Chondrocyte (in vitro differentiated cells): ENCODE results near the gene SLC66A3. TPM values are rescaled to one million over a fixed set of nuclear protein-coding genes. Genes with fewer than 3 reads are reported as not detected.

Source experiments
- DNase-seq: peaks from one replicate; pipeline ENCODE4 v3.0.0; 2021; ENCODE audit warnings: mixed read lengths, low spot score
- H3K27ac Mint-ChIP-seq: one replicate; pipeline ENCODE4 v1.8.0; 2021; ENCODE audit warnings: mild to moderate bottlenecking, moderate library complexity, mixed read lengths; ENCODE audit not compliant: unreplicated experiment
- H3K27me3 Mint-ChIP-seq: 2 replicates; pipeline ENCODE4 v1.8.0; 2021; ENCODE audit warnings: low read depth, mixed read lengths
- H3K36me3 Mint-ChIP-seq: 2 replicates; pipeline ENCODE4 v1.8.0; 2021; ENCODE audit warnings: low read depth, mixed read lengths
- H3K4me1 Mint-ChIP-seq: 2 replicates; pipeline ENCODE4 v1.8.0; 2021; ENCODE audit warnings: low read depth, mild to moderate bottlenecking, mixed read lengths
- H3K4me3 Mint-ChIP-seq: one replicate; pipeline ENCODE4 v1.8.0; 2021; ENCODE audit warnings: mild to moderate bottlenecking, moderate library complexity, mixed read lengths; ENCODE audit not compliant: unreplicated experiment
- H3K9me3 Mint-ChIP-seq: 2 replicates; pipeline ENCODE4 v1.8.0; 2021; ENCODE audit warnings: low read depth, mixed read lengths
- CTCF ChIP-seq: fragments of 200-600 bp; sonication (generic); IDR thresholded peaks from 2 replicates; pipeline ENCODE4 v1.5.0; 2021; ENCODE audit warnings: antibody characterized with exemption, mild to moderate bottlenecking, moderate library complexity
- total RNA-seq: library from RNA; stranded (reverse); gene quantifications from 3 replicates; pipeline ENCODE4 v1.2.1, GENCODE V29; 2021

The SLC66A3 gene
- total RNA-seq, 1 donor from 2014 or later, result 29.3 TPM

- no peak overlapping the region for H3K27ac Mint-ChIP-seq
- peaks cover 42% of the 10 kb centered on the region for H3K36me3 Mint-ChIP-seq
- no peak for TF ChIP-seq CTCF
- H3K4me1 Mint-ChIP-seq, result no peaks in the 10 kb centered on the region
- H3K4me3 Mint-ChIP-seq, result no peak overlapping the region
- H3K27me3 Mint-ChIP-seq, result no peaks in the 10 kb centered on the region
- H3K9me3 Mint-ChIP-seq, result no peaks in the 10 kb centered on the region
- no peak for DNase-seq
Observed at GRCh38 chr2:11213975-11214374, 58.7 kb downstream of the SLC66A3 start.

DNA sequence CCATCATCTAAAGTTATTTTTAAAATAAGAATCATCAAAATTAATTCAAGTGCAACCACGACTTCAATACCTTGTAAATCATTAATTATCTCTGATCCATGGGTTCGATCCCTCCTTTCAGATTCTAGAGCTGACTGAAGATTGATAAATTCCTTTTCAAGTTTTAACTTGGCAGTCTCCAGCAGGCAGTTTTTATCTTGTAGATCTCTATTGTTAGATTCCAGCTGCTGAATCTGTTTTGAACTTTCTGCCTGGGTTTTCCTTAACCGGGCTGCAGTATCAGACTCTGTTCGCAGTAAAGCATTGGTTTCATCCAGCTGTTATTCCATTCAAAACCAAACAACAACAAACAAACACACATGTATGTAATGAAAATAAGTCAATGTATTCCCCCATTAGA lies 59.5 kb downstream of the SLC66A3 start:
- no peak for DNase-seq
- Mint-ChIP-seq H3K4me3 (no peak overlapping the region), H3K4me1 (no peaks in the 10 kb centered on the region), H3K36me3 (peaks cover 46% of the 10 kb centered on the region), H3K27me3 (no peaks in the 10 kb centered on the region), H3K27ac (no peak overlapping the region), H3K9me3 (no peaks in the 10 kb centered on the region)
- no peak for TF ChIP-seq CTCF

- Mint-ChIP-seq H3K36me3 (peaks cover 45% of the 10 kb centered on the region), H3K27ac (no peak overlapping the region), H3K27me3 (no peaks in the 10 kb centered on the region), H3K9me3 (no peaks in the 10 kb centered on the region), H3K4me1 (no peaks in the 10 kb centered on the region), H3K4me3 (no peak overlapping the region)
- no peak for DNase-seq
- no peak for TF ChIP-seq CTCF
Observed at GRCh38 chr2:11215407-11215806, 60.1 kb downstream of the SLC66A3 start.

GRCh38 chr2:11220445-11220844 lies 65.2 kb downstream of the SLC66A3 start:
- no peak overlapping the region for H3K4me3 Mint-ChIP-seq
- no peaks in the 10 kb centered on the region for H3K27me3 Mint-ChIP-seq
- no peaks in the 10 kb centered on the region for H3K9me3 Mint-ChIP-seq
- no peak for TF ChIP-seq CTCF
- no peak overlapping the region for H3K27ac Mint-ChIP-seq
- H3K4me1 Mint-ChIP-seq, result no peaks in the 10 kb centered on the region
- DNase-seq, result no peak
- peaks cover 23% of the 10 kb centered on the region for H3K36me3 Mint-ChIP-seq

- no peak for DNase-seq
- Mint-ChIP-seq H3K4me3 (no peak overlapping the region), H3K27ac (no peak overlapping the region), H3K36me3 (peaks cover 15% of the 10 kb centered on the region), H3K4me1 (no peaks in the 10 kb centered on the region), H3K9me3 (no peaks in the 10 kb centered on the region), H3K27me3 (no peaks in the 10 kb centered on the region)
- no peak for TF ChIP-seq CTCF
Observed at GRCh38 chr2:11222845-11223244, 67.6 kb downstream of the SLC66A3 start.
